Effector CD4-positive, alpha-beta T cell (primary cell): Measurements from ENCODE around the gene SNAI1.

Source experiments
- DNase-seq: peaks from one replicate; pipeline ENCODE4 v3.0.0-alpha.2; 2020

SNAI1 gene

DNA sequence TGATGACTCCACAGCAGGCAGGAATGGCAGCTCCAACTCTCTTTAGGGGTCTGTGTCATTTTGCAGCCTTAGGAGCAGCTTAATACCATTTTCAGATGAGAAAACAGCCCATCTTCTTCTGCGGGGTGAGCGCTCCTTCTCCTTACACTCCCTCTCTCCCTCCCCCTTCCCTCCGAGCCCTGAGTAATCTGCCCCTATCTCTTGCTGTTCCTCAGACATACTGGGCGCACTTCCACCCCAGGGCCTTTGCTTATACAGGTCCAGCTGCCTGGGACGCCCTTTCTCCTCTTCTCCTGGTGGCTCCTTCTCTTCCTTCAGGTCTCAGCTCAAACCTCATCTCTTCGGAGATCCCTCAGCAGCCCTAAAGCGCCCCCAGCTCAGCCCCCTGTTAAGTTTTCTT is 54.8 kb downstream of the SNAI1 start:
- no peak for DNase-seq

DNA sequence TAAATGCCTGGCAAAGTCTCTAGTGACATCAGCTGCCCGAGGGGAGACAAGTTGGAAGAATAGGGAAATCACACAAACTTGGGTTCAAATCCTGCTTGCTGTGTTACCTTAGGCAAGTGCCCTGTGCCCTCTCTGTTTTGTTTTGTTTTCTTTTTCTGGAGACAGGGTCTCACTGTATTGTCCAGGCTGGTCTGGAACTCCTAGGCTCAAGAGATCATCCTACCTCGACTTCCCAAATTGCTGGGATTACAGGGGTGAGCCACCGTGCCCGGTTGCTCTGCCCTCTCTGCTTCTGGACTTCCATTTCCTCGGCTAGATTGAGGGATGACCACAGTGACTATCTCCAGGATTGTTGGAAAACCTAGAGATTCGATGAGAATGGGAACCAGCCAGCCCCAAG is 55.4 kb downstream of the SNAI1 start:
- no peak for DNase-seq
